Right cardiac atrium (tissue), 5 donors: ENCODE data around the gene CNTN4. TPM values are rescaled to one million over a fixed set of nuclear protein-coding genes. Genes with fewer than 3 reads are reported as not detected.

Source experiments
- ATAC-seq, 2 donors: fragments of 200-7000 bp; cut with Tn5 transposase; one replicate each; pipeline versions ENCODE4 v1.8.0 to v1.9.1; 2020; ENCODE audit warnings: moderate library complexity in 2 of 2, mild to moderate bottlenecking in 1 of 2
- DNase-seq, 3 donors: peaks; one replicate each; pipeline ENCODE4 v3.0.0-alpha.2; 2020
- H3K27ac ChIP-seq: one replicate; pipeline ENCODE4 v1.5.1; 2013; ENCODE audit warnings: mild to moderate bottlenecking, low read length, control low read depth, moderate library complexity
- H3K27me3 ChIP-seq: one replicate; pipeline ENCODE4 v1.6.1; 2013; ENCODE audit not compliant: control insufficient read depth, insufficient read depth
- H3K4me1 ChIP-seq: one replicate; pipeline ENCODE4 v1.6.1; 2013; ENCODE audit warnings: low read length; ENCODE audit not compliant: control insufficient read depth, insufficient read depth
- H3K4me3 ChIP-seq: one replicate; pipeline ENCODE4 v1.5.1; 2013; ENCODE audit warnings: low read length, control low read depth
- H3K9me3 ChIP-seq: one replicate; pipeline ENCODE4 v1.6.1; 2013; ENCODE audit warnings: low read length; ENCODE audit not compliant: control insufficient read depth
- WGBS: extraction: QIAGEN DNeasy Blood & Tissue Kit; methylation state at CpG from one replicate; pipeline ENCODE4 v1.1.7; 2013; 5-methylcytosine and 5-hydroxymethylcytosine counted together
- intact Hi-C, 4 donors: fragments of 100-400 bp; cut with DNase I; formaldehyde crosslinking; loops; one replicate each; pipeline versions ENCODE4 v1.11.0 to v1.14.0; 2022 to 2023
- polyA plus RNA-seq: library from polyadenylated mRNA; stranded (reverse); fragments of 200-250 nt; gene quantifications from one replicate; pipeline ENCODE4 v1.2.3, GENCODE V29; 2013
- total RNA-seq, 4 donors: library from RNA; stranded (reverse); fragmentation: NEBNext Ultra II Directional; extraction: Animal tissue kit (Norgen Biotek cat#: 25700); gene quantifications; one replicate each; pipeline ENCODE4 v1.2.1, GENCODE V29; 2021
- donor health status: healthy with polysubstance abuse.
- donor health status: DM: no; HTN: yes; CAD: no.
- donor health status: DM: no; HTN: no; CAD: no.
- donor health status: DM: no; HTN: yes; CAD: no; lungs with severe emphysema.
- donor health status: DM: yes; HTN: yes; CAD: no.

The CNTN4 gene
- total and polyA plus RNA-seq, 5 donors: 1.7 to 6.8 (median 2.8) TPM

- Histone ChIP-seq H3K27ac (no peak overlapping the region), H3K9me3 (no peaks in the 10 kb centered on the region), H3K27me3 (no peaks in the 10 kb centered on the region), H3K4me3 (no peak overlapping the region), H3K4me1 (no peaks in the 10 kb centered on the region)
- ATAC-seq (no peak), DNase-seq (no peak)
- WGBS: 20% methylated on average over 2 of the region's 2 CpGs
- intact Hi-C loops: no loop called here
Measured at GRCh38 chr3:2770451-2770850, 671.8 kb downstream of the CNTN4 start.

DNA sequence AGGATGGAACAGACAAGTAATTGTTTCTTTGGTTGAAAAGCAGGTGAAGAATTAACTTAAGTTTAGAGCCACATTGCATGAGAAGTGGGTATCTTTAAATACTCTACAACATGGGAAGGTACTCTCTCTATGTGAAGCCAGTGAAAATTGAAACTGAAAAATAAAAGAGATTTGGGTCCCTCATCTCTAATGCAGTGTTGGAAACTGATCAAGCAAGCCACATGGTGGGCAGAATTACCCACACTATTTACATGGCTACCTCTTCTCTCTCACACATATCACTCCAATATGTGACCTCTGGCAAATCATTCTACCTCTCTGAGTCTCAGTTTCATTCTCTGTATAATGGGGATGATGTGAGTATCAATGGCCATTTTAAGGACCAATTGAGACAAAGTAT lies 672.5 kb downstream of the CNTN4 start:
- H3K27me3 ChIP-seq: no peaks in the 10 kb centered on the region
- no peak overlapping the region for H3K4me3 ChIP-seq
- H3K4me1 ChIP-seq: no peaks in the 10 kb centered on the region
- ATAC-seq (no peak), DNase-seq (no peak)
- H3K27ac ChIP-seq: no peak overlapping the region
- intact Hi-C loops: no loop called here
- no peaks in the 10 kb centered on the region for H3K9me3 ChIP-seq

- Histone ChIP-seq H3K27me3 (no peaks in the 10 kb centered on the region), H3K4me1 (no peaks in the 10 kb centered on the region), H3K9me3 (no peaks in the 10 kb centered on the region), H3K27ac (no peak overlapping the region), H3K4me3 (no peak overlapping the region)
- DNase-seq (no peak), ATAC-seq (no peak)
- intact Hi-C loops: no loop called here
- WGBS: 70% methylated on average over 5 of the region's 5 CpGs
Measured at GRCh38 chr3:2771741-2772140, 673.1 kb downstream of the CNTN4 start.

DNA sequence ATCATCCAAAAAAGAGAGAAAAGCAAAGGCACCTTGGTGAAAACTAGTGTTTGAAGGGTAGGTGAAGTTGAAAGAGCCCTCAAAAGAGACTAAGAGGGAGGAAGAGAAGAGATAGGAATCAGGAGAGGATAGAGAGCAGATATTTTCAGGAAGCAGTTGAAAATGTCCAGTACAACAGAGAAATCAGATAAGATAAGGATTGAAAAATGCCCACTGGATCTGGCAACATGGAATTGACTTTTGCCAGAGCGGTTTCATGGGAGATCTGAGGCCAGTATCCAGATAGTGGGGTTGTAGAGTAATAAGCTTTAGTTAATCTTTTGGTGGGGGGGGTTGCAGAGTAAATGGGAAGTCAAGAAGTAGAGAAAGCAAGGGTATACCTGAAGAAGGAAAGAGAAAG lies 674.1 kb downstream of the CNTN4 start:
- Histone ChIP-seq H3K27ac (no peak overlapping the region), H3K27me3 (no peaks in the 10 kb centered on the region), H3K4me3 (no peak overlapping the region), H3K9me3 (no peaks in the 10 kb centered on the region), H3K4me1 (no peaks in the 10 kb centered on the region)
- WGBS: 74% methylated on average over 1 of the region's 1 CpG
- intact Hi-C loops: no loop called here
- DNase-seq (no peak), ATAC-seq (no peak)

GRCh38 chr3:2774481-2775249 lies 676.0 kb downstream of the CNTN4 start:
- Histone ChIP-seq H3K27ac (no peak overlapping the region), H3K9me3 (no peaks in the 10 kb centered on the region), H3K27me3 (no peaks in the 10 kb centered on the region), H3K4me1 (no peaks in the 10 kb centered on the region), H3K4me3 (no peak overlapping the region)
- no peak for ATAC-seq
- DNase-seq: no peak
- WGBS: 70% methylated on average over 5 of the region's 5 CpGs
- intact Hi-C loops: no loop called here

DNA sequence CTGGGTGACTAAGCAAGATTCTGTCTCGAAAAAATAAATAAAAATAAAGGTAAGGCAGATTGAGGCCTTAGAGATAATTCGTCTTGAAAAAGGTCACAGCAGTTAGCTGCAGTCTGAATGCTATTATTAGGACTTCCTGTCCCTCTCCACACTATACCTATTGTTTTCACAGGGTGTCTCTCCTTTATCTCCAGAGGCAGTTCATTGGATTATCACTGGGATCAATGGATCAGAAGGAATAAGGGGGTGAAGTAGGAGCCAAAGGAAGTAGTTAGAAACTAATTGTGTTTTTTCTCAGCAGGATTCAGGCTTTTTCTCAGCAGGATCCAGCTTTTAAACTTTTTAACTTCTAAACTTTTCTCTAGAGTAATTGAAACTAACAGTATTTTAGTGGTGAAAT lies 684.6 kb downstream of the CNTN4 start:
- Histone ChIP-seq H3K4me1 (no peaks in the 10 kb centered on the region), H3K4me3 (no peak overlapping the region), H3K27me3 (no peaks in the 10 kb centered on the region), H3K27ac (no peak overlapping the region), H3K9me3 (no peaks in the 10 kb centered on the region)
- ATAC-seq (no peak), DNase-seq (no peak)
- 42% methylated on average over 2 of the region's 2 CpGs for WGBS
- intact Hi-C loops: no loop called here

- Histone ChIP-seq H3K27me3 (no peaks in the 10 kb centered on the region), H3K27ac (no peak overlapping the region), H3K4me1 (no peaks in the 10 kb centered on the region), H3K4me3 (no peak overlapping the region), H3K9me3 (no peaks in the 10 kb centered on the region)
- 90% methylated on average over 2 of the region's 2 CpGs for WGBS
- intact Hi-C loops: no loop called here
- ATAC-seq (no peak), DNase-seq (no peak)
Measured at GRCh38 chr3:2784627-2785026, 686.0 kb downstream of the CNTN4 start.

GRCh38 chr3:2790266-2790815 lies 691.7 kb downstream of the CNTN4 start:
- no peak overlapping the region for H3K27ac ChIP-seq
- no peak overlapping the region for H3K4me3 ChIP-seq
- intact Hi-C loops: no loop called here
- WGBS: 44% methylated on average over 1 of the region's 1 CpG
- H3K4me1 ChIP-seq: no peaks in the 10 kb centered on the region
- DNase-seq (no peak), ATAC-seq (no peak)
- no peaks in the 10 kb centered on the region for H3K27me3 ChIP-seq
- no peaks in the 10 kb centered on the region for H3K9me3 ChIP-seq

DNA sequence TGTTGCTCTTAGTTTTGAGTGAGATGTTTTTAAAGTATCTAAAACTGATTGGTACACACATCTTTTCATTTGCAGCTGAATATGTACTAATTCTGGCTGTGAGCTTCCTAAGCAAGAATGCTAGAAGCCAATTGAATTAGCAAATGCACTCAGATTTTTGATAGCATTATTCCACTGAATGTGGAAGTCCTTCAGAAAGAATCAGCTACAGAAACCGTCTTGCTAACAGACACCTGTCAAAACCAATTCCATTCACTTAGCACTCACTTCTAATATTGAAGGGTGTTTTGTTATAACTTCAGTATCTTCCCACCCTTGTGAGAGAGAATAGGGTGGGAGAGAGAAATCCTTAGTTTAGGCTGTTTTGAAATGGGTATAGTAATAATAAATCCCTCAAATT lies 693.8 kb downstream of the CNTN4 start:
- ATAC-seq (no peak), DNase-seq (no peak)
- Histone ChIP-seq H3K4me3 (no peak overlapping the region), H3K4me1 (no peaks in the 10 kb centered on the region), H3K9me3 (no peaks in the 10 kb centered on the region), H3K27me3 (no peaks in the 10 kb centered on the region), H3K27ac (no peak overlapping the region)
- intact Hi-C loops: no loop called here
- 62% methylated on average over 1 of the region's 1 CpG for WGBS

GRCh38 chr3:2793987-2794386 lies 695.3 kb downstream of the CNTN4 start:
- Histone ChIP-seq H3K4me1 (no peaks in the 10 kb centered on the region), H3K9me3 (no peaks in the 10 kb centered on the region), H3K27ac (no peak overlapping the region), H3K27me3 (no peaks in the 10 kb centered on the region), H3K4me3 (no peak overlapping the region)
- intact Hi-C loops: no loop called here
- WGBS: 78% methylated on average over 1 of the region's 1 CpG
- no peak for DNase-seq
- no peak for ATAC-seq

GRCh38 chr3:2802429-2802828 lies 703.8 kb downstream of the CNTN4 start:
- H3K4me3 ChIP-seq: no peak overlapping the region
- intact Hi-C loops: no loop called here
- DNase-seq (no peak), ATAC-seq (no peak)
- H3K4me1 ChIP-seq: no peaks in the 10 kb centered on the region
- no peak overlapping the region for H3K27ac ChIP-seq
- 74% methylated on average over 7 of the region's 7 CpGs for WGBS
- H3K9me3 ChIP-seq: no peaks in the 10 kb centered on the region
- no peaks in the 10 kb centered on the region for H3K27me3 ChIP-seq

- intact Hi-C loops: no loop called here
- H3K4me1 ChIP-seq: no peaks in the 10 kb centered on the region
- no peak for DNase-seq
- H3K27ac ChIP-seq: no peak overlapping the region
- H3K27me3 ChIP-seq: no peaks in the 10 kb centered on the region
- H3K4me3 ChIP-seq: no peak overlapping the region
- WGBS: 53% methylated on average over 1 of the region's 1 CpG
- no peak for ATAC-seq
- no peaks in the 10 kb centered on the region for H3K9me3 ChIP-seq
Measured at GRCh38 chr3:2807514-2807913, 708.8 kb downstream of the CNTN4 start.
